ENCODE results near the gene YEATS2. TPM values are rescaled to one million over a fixed set of nuclear protein-coding genes. Genes with fewer than 3 reads are reported as not detected.

YEATS2 gene
- total and polyA plus RNA-seq, 8 donors = 3.1 to 68.8 (median 20.0) TPM

DNA sequence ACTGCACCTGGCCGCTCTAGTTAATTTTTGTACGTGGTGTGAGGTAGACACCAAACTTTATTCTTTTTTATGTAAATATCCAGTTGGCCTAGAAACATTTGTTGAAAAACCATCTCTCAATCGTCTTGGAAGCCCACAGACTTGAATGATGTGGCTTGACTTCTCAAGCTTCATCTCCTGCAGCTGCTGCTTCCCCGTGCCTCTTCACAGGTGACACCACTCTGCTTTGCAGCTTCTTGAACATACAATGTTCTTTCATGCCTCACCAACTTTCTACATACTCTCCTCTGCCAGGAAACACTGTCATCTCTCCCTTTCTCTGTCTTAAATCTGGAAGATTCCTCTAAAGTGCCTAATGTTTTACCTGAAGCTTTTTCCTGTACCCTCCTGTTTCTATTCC, 92.2 kb downstream of the YEATS2 start:
- Histone ChIP-seq H3K9me3 (no peaks in the 10 kb centered on the region), H3K36me3 (peaks cover 38 to 94% (median 89%) of the 10 kb centered on the region in 4 donors), H3K27me3 (no peaks in the 10 kb centered on the region), H3K27ac (no peak overlapping the region), H3K4me3 (no peak overlapping the region), H3K4me1 (no peaks in the 10 kb centered on the region)
- intact Hi-C loops (cut with DNase I; ENCODE audit: low total_unique reads) = no loop called here
- no peak for DNase-seq
- no peak for TF ChIP-seq POLR2A (IDR thresholded peaks at IDR 0.05)
- TF ChIP-seq, protein P1, sequence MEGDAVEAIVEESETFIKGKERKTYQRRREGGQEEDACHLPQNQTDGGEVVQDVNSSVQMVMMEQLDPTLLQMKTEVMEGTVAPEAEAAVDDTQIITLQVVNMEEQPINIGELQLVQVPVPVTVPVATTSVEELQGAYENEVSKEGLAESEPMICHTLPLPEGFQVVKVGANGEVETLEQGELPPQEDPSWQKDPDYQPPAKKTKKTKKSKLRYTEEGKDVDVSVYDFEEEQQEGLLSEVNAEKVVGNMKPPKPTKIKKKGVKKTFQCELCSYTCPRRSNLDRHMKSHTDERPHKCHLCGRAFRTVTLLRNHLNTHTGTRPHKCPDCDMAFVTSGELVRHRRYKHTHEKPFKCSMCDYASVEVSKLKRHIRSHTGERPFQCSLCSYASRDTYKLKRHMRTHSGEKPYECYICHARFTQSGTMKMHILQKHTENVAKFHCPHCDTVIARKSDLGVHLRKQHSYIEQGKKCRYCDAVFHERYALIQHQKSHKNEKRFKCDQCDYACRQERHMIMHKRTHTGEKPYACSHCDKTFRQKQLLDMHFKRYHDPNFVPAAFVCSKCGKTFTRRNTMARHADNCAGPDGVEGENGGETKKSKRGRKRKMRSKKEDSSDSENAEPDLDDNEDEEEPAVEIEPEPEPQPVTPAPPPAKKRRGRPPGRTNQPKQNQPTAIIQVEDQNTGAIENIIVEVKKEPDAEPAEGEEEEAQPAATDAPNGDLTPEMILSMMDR (IDR thresholded peaks at IDR 0.05) = no peak
- TF ChIP-seq EP300 (IDR thresholded peaks at IDR 0.05) = no peak
- TF ChIP-seq POLR2AphosphoS5 (IDR thresholded peaks at IDR 0.05) = no peak
- 87 to 93% (median 91%) methylated on average over 4 of the region's 4 CpGs for WGBS, 5 donors

DNA sequence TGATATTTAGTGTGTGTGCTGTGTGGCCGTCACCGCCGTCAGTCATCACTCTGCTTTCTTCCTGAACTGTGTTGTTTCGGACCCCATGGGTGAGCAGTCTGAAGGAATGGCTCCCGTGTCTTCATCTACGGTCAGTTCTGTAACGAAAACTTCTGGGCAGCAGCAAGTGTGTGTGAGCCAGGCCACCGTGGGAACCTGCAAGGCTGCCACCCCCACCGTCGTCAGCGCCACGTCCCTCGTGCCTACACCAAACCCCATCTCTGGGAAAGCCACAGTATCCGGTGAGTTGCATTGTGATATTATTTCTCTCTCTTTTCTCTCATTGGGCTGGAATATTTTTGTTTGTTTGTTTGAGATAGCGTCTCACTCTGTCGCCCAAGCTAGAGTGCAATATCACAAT, 93.1 kb downstream of the YEATS2 start:
- Histone ChIP-seq H3K27me3 (no peaks in the 10 kb centered on the region), H3K4me3 (no peak overlapping the region), H3K36me3 (peaks cover 38 to 86% (median 85%) of the 10 kb centered on the region in 4 donors), H3K27ac (no peak overlapping the region), H3K9me3 (no peaks in the 10 kb centered on the region), H3K4me1 (no peaks in the 10 kb centered on the region)
- intact Hi-C loops (cut with DNase I; ENCODE audit: low total_unique reads) = no loop called here
- TF ChIP-seq EP300 (IDR thresholded peaks at IDR 0.05) (no peak), POLR2A (IDR thresholded peaks at IDR 0.05) (no peak), POLR2AphosphoS5 (IDR thresholded peaks at IDR 0.05) (no peak)
- TF ChIP-seq, protein P1 (IDR thresholded peaks at IDR 0.05) = no peak
- DNase-seq = no peak
- WGBS, 5 donors = 94 to 97% (median 95%) methylated on average over 16 of the region's 16 CpGs

DNA sequence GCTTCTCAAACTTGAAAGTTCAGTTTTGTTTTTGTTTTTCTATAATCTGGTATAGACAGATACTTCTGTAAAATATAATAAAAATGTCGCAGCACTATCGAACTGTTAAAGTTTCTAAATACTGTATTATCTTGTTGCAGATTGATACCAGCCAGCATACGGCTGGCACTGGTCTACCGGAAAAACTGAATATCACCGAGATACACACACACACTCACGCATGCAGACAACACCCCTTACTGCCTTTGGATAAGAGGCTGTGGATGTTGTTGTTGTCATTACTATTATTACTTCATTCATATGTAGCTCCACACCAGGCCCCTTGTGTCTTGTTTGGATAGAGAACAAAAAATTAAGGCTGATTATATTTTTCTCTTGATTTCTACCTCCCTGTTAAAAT, 95.4 kb downstream of the YEATS2 start:
- Histone ChIP-seq H3K4me1 (no peaks in the 10 kb centered on the region), H3K4me3 (no peak overlapping the region), H3K9me3 (no peaks in the 10 kb centered on the region), H3K36me3 (peaks cover 26 to 79% (median 74%) of the 10 kb centered on the region in 4 donors), H3K27ac (no peak overlapping the region), H3K27me3 (no peaks in the 10 kb centered on the region)
- 83 to 96% (median 92%) methylated on average over 6 of the region's 6 CpGs for WGBS, 5 donors
- no peak for DNase-seq
- TF ChIP-seq POLR2A (IDR thresholded peaks at IDR 0.05) (no peak), EP300 (IDR thresholded peaks at IDR 0.05) (no peak), POLR2AphosphoS5 (IDR thresholded peaks at IDR 0.05) (no peak)
- TF ChIP-seq, protein P1 (IDR thresholded peaks at IDR 0.05) = no peak
- intact Hi-C loops (cut with DNase I; ENCODE audit: low total_unique reads) = no loop called here

DNA sequence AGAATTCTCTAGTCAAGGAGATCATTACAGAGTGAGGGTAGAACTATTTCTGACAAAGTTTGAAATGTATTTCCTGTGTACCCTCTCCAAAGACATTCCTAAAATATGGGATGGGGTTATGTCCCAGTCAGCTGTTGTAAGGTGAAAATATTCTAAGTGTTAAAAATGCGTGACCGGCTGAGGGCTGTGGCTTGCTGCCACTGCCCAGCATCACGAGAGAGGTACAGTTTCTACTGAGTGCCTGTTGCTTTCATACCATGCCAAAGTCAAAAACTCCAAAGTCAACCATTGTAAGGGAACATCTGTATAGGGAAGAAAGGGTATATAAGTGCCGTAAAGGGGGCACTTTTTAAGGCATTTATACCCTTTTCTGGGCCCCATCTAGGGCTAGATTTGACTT, 96.9 kb downstream of the YEATS2 start:
- no peaks in the 10 kb centered on the region for H3K4me1 ChIP-seq
- H3K4me3 ChIP-seq = no peak overlapping the region
- no peaks in the 10 kb centered on the region for H3K27me3 ChIP-seq
- no peak overlapping the region for H3K27ac ChIP-seq
- no peak for DNase-seq
- intact Hi-C loops (cut with DNase I; ENCODE audit: low total_unique reads) = no loop called here
- peaks cover 37 to 80% (median 78%) of the 10 kb centered on the region in 4 donors for H3K36me3 ChIP-seq
- WGBS, 5 donors = 91 to 95% (median 93%) methylated on average over 4 of the region's 4 CpGs
- no peaks in the 10 kb centered on the region for H3K9me3 ChIP-seq
- TF ChIP-seq, protein P1 (IDR thresholded peaks at IDR 0.05) = no peak
- TF ChIP-seq POLR2A (IDR thresholded peaks at IDR 0.05) (no peak), POLR2AphosphoS5 (IDR thresholded peaks at IDR 0.05) (no peak), EP300 (IDR thresholded peaks at IDR 0.05) (no peak)

Data from stomach (tissue), 9 donors.